Stimulated activated CD4-positive, alpha-beta T cell treated with anti-CD3 and anti-CD28 coated beads, TNF-alpha, amount 100 ng/mL, for 48 hours (primary cell): Measurements from ENCODE around the gene PCDH19.

Experiments
- DNase-seq, 3 donors: peaks; one replicate each; pipeline ENCODE4 v3.0.0-alpha.2; 2020; ENCODE audit warnings: low read depth in 3 of 3

PCDH19 gene

GRCh38 chrX:100407147-100407783 is 2.8 kb downstream of the PCDH19 start:
- DNase-seq = no peak

GRCh38 chrX:100405424-100405823 is 4.6 kb downstream of the PCDH19 start:
- no peak for DNase-seq

- no peak for DNase-seq
Observed at GRCh38 chrX:100404851-100405250, 5.2 kb downstream of the PCDH19 start.

- DNase-seq = no peak
Observed at GRCh38 chrX:100395781-100396180, 14.3 kb downstream of the PCDH19 start.

- DNase-seq = no peak
Observed at GRCh38 chrX:100381619-100382018, 28.5 kb downstream of the PCDH19 start.

GRCh38 chrX:100379388-100379986 is 30.6 kb downstream of the PCDH19 start:
- no peak for DNase-seq

GRCh38 chrX:100377826-100378225 is 32.2 kb downstream of the PCDH19 start:
- no peak for DNase-seq

GRCh38 chrX:100376576-100376975 is 33.5 kb downstream of the PCDH19 start:
- DNase-seq = no peak

- DNase-seq = no peak
Observed at GRCh38 chrX:100373673-100374072, 36.4 kb downstream of the PCDH19 start.

- no peak for DNase-seq
Observed at GRCh38 chrX:100368167-100368566, 41.9 kb downstream of the PCDH19 start.

GRCh38 chrX:100363896-100364295 is 46.2 kb downstream of the PCDH19 start:
- DNase-seq = no peak

- no peak for DNase-seq
Observed at GRCh38 chrX:100358766-100359165, 51.3 kb downstream of the PCDH19 start.

GRCh38 chrX:100356351-100356896 is 53.6 kb downstream of the PCDH19 start:
- DNase-seq = no peak

- no peak for DNase-seq
Observed at GRCh38 chrX:100355680-100356079, 54.4 kb downstream of the PCDH19 start.

- no peak for DNase-seq
Observed at GRCh38 chrX:100353326-100353725, 56.7 kb downstream of the PCDH19 start.

- no peak for DNase-seq
Observed at GRCh38 chrX:100350704-100351489, 59.2 kb downstream of the PCDH19 start.

GRCh38 chrX:100349391-100349790 is 60.7 kb downstream of the PCDH19 start:
- DNase-seq = no peak

- no peak for DNase-seq
Observed at GRCh38 chrX:100341142-100341510, 68.9 kb downstream of the PCDH19 start.

GRCh38 chrX:100340491-100341141 is 69.5 kb downstream of the PCDH19 start:
- no peak for DNase-seq

- DNase-seq = no peak
Observed at GRCh38 chrX:100328351-100328750, 81.7 kb downstream of the PCDH19 start.

GRCh38 chrX:100319716-100320115 is 90.4 kb downstream of the PCDH19 start:
- no peak for DNase-seq

GRCh38 chrX:100316987-100317386 is 93.1 kb downstream of the PCDH19 start:
- no peak for DNase-seq
